GM21360 (cell line): ENCODE measurements around the gene A3GALT2.

Experiments used
- ATAC-seq: cut with Tn5 transposase; IDR thresholded peaks from one replicate; pipeline ENCODE4 v1.9.1; 2021; ENCODE audit warnings: mild to moderate bottlenecking, moderate library complexity; ENCODE audit not compliant: unreplicated experiment

A3GALT2 gene

DNA sequence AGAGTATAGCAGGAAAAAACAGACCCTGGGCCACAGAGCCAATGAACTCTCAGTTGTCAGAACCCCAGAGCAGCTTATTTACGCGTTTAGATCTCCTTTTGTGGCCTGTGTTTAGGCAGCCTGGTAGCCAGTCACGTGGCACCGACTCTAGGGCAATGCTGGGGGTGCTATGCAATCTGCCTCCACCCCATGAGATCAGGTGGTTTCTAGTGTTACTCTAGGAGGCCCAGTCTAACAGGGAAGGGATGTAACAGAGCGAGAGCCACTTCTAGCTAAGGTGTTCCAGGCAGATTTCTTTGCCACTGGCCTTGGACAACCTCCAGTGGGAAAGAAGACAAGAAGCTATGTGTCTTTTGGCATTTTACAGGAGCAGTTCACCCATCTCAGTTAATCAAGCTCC lies 12.0 kb upstream of the A3GALT2 start:
- no peak for ATAC-seq

DNA sequence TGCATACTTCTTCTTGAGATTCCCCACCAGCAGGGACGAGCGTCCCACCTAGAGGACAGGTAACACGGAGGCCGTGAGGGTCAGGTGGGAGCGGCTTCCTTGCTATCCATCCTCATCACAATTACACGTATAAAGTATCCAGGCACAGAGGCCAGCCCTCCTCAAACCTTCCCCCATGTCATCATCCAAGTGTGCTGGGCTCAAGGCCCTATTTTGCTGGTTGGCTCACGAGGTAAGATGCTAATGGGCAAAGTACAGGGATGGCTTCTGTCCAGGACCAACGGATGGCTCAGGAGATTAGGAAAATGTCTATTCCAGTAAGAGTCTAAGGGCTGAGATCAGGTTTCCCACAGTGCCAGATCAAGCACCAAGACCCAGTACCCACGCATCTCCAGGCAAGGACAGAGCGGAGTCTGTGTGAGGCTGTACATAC lies 11.5 kb upstream of the A3GALT2 start:
- no peak for ATAC-seq

DNA sequence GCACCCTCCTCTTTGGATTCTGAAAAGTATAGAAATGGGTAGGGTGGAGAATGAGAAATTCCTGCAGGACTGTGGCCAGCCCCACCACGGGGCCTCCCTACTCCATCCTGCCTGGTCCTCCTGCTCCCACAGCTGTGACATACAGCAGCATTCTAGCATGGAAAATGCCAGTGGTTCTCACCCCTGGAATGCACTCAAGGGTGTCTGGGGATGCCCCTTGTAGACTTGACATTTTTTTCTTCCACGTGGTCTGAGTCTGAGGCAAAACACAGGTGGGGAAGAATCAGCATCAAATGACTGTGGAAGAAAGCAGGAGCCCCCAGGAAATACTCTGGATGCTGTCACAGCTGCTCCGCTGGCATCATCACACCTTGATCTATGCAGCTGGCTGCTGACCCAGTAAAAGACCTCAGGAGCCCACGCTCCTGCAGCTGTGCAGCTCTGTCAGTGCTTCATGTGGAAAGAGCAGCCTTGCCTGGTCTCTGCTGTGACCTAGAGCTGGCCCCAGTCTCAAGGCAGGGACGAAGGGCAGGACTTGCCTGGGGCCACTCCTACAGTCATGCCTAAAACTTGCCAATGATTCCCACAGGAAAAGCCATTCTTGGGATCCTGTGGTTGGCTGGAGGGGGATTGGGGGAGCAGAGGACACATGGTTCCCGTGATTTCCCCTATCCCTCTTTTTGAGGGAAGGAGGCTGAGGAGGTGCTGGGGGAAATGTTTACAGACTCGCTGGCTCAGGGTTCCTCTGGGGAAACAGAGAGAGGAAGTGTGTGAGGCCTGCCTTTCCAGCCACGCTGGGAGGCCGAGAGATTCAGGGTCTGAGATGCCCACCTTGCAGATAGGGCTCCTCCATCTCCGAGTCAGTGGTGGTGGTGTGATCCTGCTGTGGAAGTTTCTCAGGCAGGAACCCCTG lies 10.8 kb upstream of the A3GALT2 start:
- ATAC-seq = no peak

DNA sequence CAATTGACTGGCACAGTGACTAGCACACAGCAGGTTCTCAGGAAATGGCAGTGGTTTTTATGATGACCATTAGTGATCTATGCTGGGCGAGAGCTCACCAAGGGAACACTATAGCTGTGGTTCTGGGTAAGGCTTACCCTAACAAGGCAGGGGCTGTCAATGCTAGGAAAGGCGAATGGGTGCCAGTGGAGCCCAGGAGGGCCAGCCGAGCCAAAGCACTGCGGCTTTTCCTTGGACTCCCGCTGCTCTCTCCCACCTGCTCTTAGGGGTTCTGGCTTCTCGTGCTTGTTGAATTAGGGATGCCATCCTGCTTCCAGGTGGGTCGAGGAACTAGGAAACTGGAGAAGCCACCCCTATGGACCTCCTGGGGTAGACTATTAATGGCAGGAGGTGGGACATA lies 10.0 kb upstream of the A3GALT2 start:
- no peak for ATAC-seq

DNA sequence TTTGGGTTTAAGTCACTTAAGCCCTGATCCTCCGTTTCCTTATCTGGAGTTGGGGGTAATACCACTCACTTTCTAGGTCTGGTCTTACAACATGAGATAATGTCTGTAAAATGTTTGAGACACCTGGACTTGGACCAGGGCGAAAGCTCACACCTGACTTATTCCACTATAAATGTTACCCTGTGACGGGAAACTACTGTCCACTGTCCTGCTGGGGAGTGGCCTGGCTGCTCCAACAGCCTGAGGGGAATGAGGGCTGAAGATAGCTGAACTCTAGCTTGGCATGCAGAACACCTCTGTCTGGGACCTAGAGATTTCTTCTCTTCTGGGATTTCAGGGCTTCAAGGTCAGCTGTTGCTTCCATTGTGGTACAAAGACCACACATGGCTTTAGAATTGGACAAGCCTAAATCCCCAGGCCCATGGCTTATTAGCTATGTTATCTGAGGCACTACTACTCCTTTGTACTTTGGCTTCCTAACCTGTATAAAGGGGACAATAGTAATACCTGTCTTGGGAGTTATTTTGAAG lies 9.5 kb upstream of the A3GALT2 start:
- no peak for ATAC-seq

DNA sequence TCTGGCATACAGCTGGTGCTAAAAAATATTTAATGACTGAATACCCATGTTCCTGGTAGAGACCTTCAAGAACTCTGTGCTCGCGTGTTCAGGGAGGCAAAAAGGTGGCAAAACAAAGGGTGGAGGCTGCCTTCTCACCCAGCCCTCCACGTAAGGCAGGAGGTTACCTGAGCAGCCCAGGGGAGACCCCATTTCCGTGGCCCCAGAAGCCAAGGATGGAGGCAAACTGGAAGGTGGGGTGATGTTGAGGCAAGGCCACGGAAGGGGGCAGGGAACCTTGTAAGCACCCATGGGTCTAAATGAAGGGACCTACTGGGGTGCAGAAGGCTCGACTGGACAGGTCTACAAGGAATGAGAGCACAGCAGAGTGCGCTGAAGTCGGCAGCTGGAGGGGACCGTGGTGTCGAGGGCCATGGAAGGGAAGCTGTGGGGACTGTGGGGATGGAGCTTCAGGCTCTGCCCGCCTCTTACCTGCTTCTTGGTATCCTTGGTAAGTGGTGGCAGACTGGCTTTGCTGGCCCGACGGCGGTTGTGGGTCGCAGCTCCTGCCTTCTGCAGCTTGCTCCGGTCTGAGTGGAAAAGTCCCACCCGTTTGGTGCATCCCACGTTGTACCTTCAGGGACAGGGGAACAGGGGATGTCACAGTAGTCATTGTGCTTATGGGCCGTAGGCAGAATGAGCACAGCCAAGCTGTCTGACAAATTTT lies 8.9 kb upstream of the A3GALT2 start:
- no peak for ATAC-seq

DNA sequence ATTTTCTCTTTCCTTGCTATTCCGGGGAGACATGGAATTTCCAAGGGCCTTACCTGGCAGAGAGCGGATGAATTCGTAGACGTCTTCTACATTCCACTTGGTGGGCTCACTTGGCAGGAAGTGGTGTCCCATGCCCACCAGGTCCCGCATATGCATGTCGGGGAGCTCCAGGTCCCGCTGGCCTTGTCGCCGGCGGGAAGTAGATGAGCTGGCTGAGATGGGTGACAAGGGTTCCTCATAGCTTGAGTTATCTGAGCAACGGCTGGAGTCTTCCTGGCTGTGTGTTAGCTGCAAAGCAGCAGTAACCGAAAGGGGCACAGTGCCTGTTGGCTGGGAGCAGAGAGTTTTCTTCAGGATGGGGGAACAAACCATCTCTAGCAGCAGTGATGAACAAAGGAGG lies 7.9 kb upstream of the A3GALT2 start:
- ATAC-seq = no peak

DNA sequence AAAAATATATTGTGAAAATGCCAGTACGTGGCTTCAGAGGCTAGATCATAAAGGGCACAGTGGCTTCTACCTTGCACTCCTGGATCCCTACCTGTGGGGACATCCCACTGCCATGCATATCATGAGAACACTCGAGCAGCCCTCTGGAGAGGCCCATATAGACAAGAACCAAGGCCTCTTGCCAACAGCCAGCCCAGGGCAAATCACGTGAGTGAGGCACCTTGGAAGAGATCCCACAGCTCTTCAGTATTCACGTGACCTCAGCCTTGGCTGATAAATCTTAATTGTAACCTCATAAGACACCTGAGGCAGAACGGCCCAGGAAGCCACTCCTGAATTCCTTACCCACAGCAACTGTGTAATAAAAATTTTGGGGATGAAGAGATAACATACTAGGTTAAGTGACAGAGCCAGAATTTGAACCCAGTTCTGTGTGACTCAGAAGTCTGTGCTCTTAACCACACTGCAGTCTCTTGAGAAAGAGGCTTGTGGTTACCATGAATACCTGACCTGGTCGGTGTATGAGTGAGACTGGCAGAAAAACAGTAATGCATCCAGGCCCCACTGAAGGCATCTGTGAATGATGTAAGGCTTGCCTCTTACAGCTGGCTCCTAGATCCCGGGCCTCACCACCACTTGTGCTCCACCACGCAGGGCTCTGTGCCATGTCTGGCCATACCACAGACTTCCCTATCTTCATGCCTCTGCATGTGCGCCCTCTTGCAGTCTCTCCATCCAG lies 6.9 kb upstream of the A3GALT2 start:
- no peak for ATAC-seq

DNA sequence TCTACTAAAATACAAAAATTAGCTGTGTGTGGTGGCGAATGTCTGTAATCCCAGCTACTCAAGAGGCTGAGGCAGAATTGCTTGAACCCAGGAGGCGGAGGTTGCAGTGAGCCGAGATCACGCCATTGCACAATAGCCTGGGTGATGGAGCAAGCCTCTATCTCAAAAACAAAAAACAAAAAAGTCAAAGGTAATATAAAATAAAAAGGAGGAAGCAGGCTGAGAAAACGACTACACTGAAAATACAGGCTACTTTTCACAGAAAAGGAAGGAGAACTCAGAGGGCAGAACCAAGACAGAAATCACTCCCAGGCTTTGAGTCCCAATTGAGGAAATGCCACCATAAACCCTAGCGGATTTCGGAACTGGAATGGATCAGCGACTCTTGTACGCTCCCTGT lies 5.9 kb upstream of the A3GALT2 start:
- ATAC-seq = no peak

DNA sequence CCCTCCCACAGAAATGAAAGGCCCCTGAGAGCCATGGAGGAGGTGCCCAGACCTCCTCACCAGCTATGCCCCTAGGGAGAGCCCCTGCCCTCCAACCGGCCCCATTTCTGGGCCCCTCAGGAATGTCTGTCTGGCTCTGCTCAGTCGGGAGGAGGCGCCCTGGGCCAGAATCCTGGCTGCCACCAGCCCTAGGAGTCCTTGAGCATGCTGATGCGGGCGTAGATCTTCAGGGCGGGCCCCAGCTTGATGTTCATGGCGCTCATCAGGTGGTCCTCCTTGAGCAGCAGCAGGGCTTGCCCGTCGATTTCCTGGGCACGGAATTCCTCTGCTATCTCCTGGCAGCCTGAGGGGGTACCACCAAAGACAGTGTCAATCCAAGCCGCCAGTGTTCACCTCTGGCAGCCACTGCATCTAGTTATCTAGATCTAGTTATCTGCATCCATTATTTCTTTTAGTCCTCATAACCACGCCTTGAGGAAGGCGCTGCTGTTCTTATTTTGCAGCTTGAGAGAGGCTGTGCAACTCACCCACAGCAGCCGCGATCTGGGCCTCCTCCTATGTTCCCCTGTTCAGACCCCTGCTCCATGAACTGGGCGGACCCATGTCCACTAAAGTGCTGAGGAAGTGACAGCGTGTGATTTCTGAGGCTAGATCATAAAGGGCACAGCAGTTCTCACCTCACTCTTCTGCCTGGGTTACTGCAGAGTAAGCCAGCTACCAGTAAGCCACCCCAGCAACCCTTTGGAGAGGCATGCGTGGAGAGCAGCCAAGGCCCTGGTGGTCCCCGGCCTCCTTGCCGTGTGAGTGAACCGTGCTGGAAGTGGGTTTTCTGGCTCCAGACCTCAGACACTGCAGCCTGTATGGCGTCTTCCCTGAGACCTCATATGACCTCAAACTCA lies 4.0 kb upstream of the A3GALT2 start:
- ATAC-seq = no peak

DNA sequence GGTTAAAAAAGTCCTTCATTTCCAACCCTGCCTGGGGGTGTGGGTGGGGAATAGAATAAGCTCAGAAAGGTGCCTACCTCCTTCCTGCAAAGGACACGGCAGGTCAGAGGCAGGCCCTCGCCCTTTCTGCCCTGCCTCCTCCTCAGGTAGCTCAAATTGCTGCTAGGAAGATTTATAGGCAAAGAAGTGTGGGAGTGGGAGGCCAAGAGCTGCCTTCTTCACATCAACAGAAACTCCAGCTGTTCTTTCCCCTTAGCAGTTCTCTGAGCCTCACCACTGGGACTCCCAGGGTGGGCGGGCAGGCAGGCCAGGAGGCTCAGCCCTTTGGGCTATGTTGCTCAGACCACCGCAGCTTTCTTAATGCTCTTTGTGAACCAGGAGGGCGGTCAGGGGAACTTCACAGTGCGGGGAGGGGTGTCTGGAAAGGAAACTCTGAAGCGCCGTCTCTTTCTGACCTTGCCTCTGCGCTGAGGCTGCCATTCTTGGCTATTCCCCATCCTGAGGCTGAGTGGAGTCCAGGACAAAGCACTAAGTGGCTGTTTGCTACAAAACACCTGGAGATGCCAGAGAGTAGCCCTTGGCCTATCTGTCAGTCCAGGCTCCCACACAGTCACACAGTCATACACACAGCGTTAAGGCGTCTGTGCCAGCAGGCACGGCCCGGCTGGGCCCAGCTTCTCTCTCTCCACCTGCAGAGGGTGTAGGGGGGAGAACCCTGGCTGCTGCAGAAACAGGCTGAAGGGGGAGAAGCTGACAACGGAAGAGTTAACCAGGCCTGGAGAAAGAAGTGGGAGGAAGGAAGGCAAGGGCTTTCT lies 3.0 kb upstream of the A3GALT2 start:
- ATAC-seq = no peak

DNA sequence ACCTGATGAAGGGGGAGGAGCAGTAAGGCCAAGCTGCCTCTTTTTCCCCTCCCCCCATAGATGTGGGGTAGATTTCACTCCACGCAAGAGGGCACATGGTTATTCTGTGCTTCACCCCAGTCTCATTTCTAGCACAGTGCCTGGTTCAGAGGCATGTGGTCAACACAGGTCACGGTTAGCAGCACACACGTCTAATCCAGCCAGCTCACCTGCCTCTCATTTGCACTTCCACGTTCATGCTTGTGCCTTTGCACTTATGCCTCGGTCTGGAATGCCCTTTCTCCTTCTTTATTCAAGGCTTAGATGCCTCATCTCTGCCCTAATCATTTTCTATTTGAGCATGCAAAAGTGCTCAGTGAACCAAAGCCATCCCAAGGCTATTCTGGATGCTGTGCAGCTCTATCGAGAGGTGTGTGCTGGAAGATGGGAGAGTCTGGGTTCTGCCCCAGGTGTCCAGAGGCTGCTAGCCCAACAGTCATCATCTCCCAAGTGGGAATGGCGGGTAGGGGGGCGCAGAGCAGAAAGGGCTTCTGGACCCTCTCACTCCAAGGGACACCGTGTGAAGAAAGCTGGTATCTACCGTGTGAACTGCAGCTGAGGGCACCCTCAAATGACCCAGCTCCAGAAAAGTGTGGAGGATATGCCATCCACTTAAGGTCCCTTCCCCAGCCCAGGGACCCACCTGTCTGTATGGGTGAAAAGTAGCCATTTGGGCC lies 2.1 kb upstream of the A3GALT2 start:
- ATAC-seq = no peak

DNA sequence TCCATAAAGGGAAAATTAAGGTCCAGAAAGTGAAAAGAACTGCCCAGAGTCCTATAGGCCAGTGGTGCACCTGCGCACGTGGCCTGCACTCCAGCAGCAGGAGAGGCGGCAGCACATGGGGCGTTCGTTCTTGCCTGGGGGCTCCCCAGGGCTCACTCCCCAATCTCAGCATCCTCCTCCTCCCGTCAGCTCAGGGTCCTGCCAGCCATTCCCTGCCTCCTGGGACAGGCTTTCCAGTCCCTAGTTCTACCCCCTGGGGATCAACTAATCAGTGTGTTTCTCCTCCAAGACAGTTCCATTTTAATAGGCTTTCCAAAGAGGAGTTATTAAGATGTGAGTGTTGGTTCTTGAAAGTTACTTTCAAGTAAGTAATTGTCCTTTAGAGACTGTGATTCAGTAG lies 1.2 kb upstream of the A3GALT2 start:
- ATAC-seq = no peak

DNA sequence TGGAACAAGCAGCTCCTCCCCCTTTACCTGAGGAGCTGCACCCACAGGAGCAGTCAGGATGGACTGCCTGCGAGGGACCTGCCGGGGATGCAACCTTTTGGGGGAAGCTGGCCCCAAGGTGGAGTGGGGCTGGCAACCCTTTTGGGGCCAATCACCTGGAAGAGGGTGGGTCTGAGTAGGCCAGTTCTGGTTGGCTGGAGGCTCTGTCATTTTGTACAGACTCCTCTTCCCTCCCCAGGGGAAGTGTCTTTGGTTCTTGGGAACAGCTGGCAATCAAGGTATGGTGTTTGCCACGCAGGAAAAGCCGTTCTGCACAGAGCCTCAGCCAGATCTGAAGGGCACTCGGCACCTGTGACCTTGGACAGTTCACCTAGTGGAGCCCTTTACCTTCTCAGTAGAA lies 280 bp upstream of the A3GALT2 start:
- ATAC-seq = no peak

DNA sequence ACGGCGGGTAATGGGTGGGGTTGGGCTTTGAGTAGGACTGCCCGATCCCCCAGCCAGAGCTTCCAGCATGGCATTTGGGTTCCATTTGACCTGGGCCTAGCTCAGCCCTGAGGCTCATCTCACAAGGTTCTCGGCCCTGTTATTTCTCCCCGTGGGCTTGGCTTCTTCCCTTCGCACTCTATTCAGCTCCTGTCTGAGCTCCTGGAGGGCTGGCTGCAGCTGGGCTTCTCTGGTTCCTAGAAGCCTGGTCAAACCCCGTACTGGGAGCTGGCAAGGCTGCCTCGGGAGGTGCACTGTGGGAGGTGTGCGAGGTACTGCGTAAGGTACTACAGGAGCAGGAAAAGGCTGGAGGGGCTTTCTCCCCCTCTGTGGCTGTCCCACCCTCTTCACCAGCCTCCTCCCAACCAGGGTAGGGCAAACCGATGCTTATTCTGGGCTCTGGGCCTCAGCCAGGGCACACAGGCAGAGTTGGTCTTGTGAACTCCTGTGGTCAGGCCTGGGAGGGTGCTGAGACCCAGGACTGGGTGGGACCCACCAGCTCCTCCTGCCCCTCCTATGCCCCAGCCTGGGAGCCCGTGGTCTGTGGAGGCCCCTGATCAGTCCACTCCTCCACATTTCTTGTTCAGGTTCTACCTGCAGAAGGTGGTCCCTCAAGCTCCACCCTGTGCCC lies 814 bp downstream of the A3GALT2 start:
- ATAC-seq = no peak

DNA sequence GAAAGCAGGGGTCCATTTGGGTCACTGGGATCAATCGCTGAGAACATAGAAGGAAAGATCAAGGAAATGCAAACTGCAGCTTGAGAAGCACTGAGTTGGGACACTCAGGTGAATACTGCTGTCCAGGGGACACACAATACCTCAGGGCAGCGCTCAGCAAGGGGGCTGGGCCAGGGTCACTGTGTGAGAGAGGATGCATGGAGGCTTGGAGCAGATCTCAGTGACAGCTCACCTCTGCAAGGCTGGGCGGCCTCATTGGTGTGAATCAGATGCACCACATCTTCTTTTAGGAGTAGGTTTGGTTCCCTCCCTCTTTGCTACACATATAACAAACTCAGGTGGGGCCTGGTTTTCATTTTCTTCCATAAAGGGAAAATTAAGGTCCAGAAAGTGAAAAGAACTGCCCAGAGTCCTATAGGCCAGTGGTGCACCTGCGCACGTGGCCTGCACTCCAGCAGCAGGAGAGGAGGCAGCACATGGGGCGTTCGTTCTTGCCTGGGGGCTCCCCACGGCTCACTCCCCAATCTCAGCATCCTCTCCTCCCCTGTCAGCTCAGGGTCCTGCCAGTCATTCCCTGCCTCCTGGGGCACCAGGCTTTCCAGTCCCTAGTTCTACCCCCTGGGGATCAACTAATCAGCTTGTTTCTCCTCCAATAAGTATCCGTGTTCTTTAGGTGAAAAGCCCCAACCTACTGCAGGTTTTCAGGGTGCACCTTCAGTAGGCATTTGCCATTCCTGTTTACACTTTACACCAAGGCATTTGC lies 1.5 kb downstream of the A3GALT2 start:
- ATAC-seq = no peak

DNA sequence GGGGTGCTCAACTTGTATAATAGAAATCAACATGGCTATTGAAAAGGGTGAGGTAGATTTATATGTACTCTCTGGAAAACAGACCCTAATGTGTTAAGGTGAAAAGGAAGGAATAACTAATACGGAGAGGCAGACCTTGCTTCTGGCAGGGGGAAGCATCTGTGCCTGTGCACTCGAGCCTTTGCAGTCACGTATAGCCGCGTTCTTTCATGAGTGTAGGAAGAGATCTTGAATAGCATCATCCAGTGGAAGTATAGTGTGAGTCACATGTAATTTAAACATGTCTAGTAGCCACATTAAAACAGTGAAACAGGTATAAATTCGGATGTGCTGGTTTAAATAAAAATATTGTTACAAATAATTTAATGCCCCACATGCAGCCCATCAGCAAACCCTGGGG lies 3.0 kb downstream of the A3GALT2 start:
- ATAC-seq = no peak

DNA sequence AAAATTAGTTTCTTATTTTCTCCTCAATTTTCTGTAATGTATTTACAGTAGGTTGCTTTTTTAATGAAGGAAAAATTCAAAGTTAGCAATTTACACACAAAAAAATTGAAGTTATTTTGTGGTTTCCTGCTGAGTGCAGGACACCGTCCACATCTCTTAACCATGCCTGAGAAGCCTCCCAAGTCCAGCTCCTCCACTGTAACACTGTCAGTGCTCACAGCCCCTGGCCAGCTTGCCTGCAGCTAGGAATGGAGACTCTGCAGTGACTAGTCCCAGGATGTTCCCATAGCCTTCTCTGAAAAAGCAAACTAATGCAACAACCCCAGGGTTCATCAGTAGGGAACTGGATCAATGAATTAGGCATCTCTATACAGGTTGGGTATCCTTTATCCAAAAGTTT lies 3.5 kb downstream of the A3GALT2 start:
- ATAC-seq = no peak
